ENCODE measurements around the gene RALGAPB.
A peak's percentile ranks its signal among the peaks of the same experiment; 100 is the strongest.
"Not testable (repeated sequence)": the region's sequence is repeated elsewhere in the genome, so short reads cannot be mapped to it uniquely, and the experiment has no call there.

Gene RALGAPB

DNA sequence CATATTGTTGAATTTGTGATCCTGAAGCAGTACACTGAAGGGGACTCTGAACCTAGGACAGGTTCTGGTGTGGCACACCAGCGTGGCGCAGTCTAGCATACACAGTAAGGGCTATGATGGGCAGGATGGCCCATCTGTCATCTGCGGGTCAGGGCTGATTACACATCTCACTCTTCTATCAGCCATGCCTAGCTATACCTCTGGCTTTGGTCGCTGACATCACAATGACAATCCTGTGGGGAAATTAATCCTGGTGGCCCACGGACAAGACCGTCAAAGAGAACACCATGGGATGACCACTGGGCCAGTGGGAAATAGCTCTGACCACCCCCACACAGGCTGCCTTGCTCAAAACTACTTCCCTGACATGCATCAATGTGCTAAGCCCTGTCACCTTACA, 40.4 kb upstream of the RALGAPB start:
- H3K27me3 ChIP-seq (ENCODE audit: insufficient read depth, low read depth): no peaks in the 10 kb centered on the region
- peak overlapping the region; percentile 7; the same call in 1 of the 2 replicates for H3K27ac ChIP-seq
- H3K4me3 ChIP-seq (IDR thresholded peaks at IDR 0.05; ENCODE audit: insufficient read depth, low read depth, low read length): no peak overlapping the region
- peaks cover 43% of the 10 kb centered on the region for H3K4me1 ChIP-seq (ENCODE audit: low read depth, poor library complexity, severe bottlenecking)
- H3K4me2 ChIP-seq: peak overlapping the region; percentile 92
- TF ChIP-seq, protein P1, sequence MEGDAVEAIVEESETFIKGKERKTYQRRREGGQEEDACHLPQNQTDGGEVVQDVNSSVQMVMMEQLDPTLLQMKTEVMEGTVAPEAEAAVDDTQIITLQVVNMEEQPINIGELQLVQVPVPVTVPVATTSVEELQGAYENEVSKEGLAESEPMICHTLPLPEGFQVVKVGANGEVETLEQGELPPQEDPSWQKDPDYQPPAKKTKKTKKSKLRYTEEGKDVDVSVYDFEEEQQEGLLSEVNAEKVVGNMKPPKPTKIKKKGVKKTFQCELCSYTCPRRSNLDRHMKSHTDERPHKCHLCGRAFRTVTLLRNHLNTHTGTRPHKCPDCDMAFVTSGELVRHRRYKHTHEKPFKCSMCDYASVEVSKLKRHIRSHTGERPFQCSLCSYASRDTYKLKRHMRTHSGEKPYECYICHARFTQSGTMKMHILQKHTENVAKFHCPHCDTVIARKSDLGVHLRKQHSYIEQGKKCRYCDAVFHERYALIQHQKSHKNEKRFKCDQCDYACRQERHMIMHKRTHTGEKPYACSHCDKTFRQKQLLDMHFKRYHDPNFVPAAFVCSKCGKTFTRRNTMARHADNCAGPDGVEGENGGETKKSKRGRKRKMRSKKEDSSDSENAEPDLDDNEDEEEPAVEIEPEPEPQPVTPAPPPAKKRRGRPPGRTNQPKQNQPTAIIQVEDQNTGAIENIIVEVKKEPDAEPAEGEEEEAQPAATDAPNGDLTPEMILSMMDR (conservative IDR thresholded peaks at IDR 0.05; ENCODE audit: low read depth, low read length): no peak
- no peak overlapping the region for H2AFZ ChIP-seq (ENCODE audit: low read depth)
- peaks cover 65% of the 10 kb centered on the region; the same call in 1 of the 2 replicates for H3K36me3 ChIP-seq (ENCODE audit: insufficient read depth)
- peak overlapping the region; percentile 100; the same call in 1 of the 2 replicates for H3K9ac ChIP-seq
- peaks cover 79% of the 10 kb centered on the region for H3K79me2 ChIP-seq (ENCODE audit: insufficient read depth, low read depth)
- H4K20me1 ChIP-seq (ENCODE audit: insufficient read depth): peaks cover 55% of the 10 kb centered on the region

DNA sequence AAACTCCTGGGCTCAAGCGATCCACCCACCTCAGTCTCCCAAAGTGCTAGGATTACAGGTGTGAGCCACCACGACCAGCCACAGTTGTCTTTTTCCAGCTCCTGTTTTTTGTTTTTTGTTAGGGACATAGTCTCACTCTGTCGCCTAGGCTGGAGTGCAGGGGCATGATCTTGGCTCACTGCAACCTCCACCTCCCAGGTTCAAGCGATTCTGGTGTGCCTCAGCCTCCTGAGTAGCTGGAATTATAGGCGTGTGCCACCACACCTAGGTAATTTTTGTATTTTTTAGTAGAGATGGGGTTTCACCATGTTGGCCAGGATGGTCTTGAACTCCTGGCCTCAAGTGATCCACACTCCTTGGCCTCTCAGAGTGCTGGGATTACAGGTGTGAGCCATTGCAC, 39.8 kb upstream of the RALGAPB start:
- H3K27me3 ChIP-seq (ENCODE audit: insufficient read depth, low read depth); H2AFZ ChIP-seq (ENCODE audit: low read depth); H3K4me3 ChIP-seq (IDR thresholded peaks at IDR 0.05; ENCODE audit: insufficient read depth, low read depth, low read length): not testable (repeated sequence)
- Histone ChIP-seq H3K36me3 (ENCODE audit: insufficient read depth) (peaks cover 60% of the 10 kb centered on the region; the same call in 1 of the 2 replicates), H3K9ac (peak overlapping the region; percentile 100; the same call in 1 of the 2 replicates), H4K20me1 (ENCODE audit: insufficient read depth) (peaks cover 49% of the 10 kb centered on the region), H3K79me2 (ENCODE audit: insufficient read depth, low read depth) (peaks cover 74% of the 10 kb centered on the region), H3K27ac (peak overlapping the region; percentile 93; the same call in 1 of the 2 replicates), H3K4me1 (ENCODE audit: low read depth, poor library complexity, severe bottlenecking) (peaks cover 43% of the 10 kb centered on the region), H3K4me2 (peak overlapping the region; percentile 92)

DNA sequence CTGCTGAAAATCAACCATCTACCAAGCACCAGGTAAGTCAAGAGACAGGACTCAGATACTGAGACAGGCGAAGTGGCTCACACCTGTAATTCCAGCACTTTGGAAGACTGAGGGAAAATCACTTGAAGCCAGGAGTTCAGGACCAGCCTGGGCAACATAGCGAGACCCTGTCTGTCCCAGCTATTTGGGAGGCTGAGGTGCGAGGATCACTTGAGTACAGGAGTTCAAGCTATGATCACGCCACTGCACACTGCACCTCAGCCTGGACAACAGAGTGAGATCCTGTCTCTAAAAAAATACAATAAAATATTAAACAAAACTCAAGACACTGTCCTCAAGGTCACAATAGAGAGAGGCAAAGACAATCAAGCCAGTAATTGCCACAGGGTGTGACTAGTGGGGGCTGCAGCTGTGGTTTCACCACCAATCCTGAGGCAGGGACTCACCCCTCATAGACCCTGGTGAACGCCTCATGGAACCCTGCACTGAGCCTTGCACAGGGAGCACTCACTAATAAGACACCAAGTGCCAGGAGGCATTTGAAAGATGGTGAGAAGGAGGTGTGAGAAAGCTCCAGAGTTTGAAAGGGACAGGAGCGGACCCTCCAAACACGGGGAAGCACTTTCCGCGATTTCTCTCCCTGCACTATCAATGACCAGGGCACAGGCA, 39.2 kb upstream of the RALGAPB start:
- H2AFZ ChIP-seq (ENCODE audit: low read depth): no peak overlapping the region
- peak overlapping the region; percentile 92 for H3K4me2 ChIP-seq
- H3K4me3 ChIP-seq (IDR thresholded peaks at IDR 0.05; ENCODE audit: insufficient read depth, low read depth, low read length): no peak overlapping the region
- peaks cover 54% of the 10 kb centered on the region; the same call in 1 of the 2 replicates for H3K36me3 ChIP-seq (ENCODE audit: insufficient read depth)
- H4K20me1 ChIP-seq (ENCODE audit: insufficient read depth): peaks cover 44% of the 10 kb centered on the region
- peaks cover 68% of the 10 kb centered on the region for H3K79me2 ChIP-seq (ENCODE audit: insufficient read depth, low read depth)
- H3K9ac ChIP-seq: peak overlapping the region; percentile 100
- H3K4me1 ChIP-seq (ENCODE audit: low read depth, poor library complexity, severe bottlenecking): peaks cover 43% of the 10 kb centered on the region
- H3K27ac ChIP-seq: peak overlapping the region; percentile 93; the same call in 1 of the 2 replicates
- TF ChIP-seq, protein P1 (conservative IDR thresholded peaks at IDR 0.05; ENCODE audit: low read depth, low read length): no peak
- H3K27me3 ChIP-seq (ENCODE audit: insufficient read depth, low read depth): no peaks in the 10 kb centered on the region

DNA sequence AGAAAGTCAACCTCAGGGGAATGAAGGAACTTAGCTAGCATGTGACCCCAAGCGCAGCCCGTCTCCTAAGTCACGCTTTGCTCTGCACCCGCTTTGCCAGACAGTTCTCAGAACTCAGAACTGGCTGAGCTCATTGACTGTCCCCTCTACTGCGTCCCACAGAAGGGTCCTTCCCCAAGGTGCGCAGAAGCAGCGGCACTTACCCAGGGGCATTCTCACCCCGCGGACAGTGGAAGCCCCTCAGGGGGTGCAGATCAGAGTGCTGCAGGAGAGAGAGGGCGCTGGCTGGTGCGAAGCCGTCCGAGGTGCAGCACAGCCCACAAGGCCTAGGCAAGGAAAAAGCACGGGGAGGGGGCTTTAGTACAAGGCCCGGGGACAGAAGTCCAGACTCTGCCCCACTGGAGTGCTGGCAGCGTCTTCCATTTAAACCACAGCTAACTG, 38.3 kb upstream of the RALGAPB start:
- Histone ChIP-seq H3K36me3 (ENCODE audit: insufficient read depth) (peaks cover 47% of the 10 kb centered on the region; the same call in 1 of the 2 replicates), H4K20me1 (ENCODE audit: insufficient read depth) (peaks cover 39% of the 10 kb centered on the region), H3K27me3 (ENCODE audit: insufficient read depth, low read depth) (no peaks in the 10 kb centered on the region; the same call in 1 of the 2 replicates), H3K79me2 (ENCODE audit: insufficient read depth, low read depth) (peaks cover 59% of the 10 kb centered on the region), H3K27ac (peak overlapping the region; percentile 93), H3K4me3 (IDR thresholded peaks at IDR 0.05; ENCODE audit: insufficient read depth, low read depth, low read length) (no peak overlapping the region), H2AFZ (ENCODE audit: low read depth) (peak overlapping the region; percentile 19; the same call in 1 of the 2 replicates), H3K9ac (peak overlapping the region; percentile 100), H3K4me2 (peak overlapping the region; percentile 92), H3K4me1 (ENCODE audit: low read depth, poor library complexity, severe bottlenecking) (peaks cover 43% of the 10 kb centered on the region)
- TF ChIP-seq, protein P1 (conservative IDR thresholded peaks at IDR 0.05; ENCODE audit: low read depth, low read length): no peak

Data from KMS-11 (cell line).